Activated T-cell treated with anti-CD3 and anti-CD28 coated beads, Interleukin-2, amount 50 U/mL, for 48 hours (primary cell): ENCODE results near the gene PELO.

Experiments used
- DNase-seq, 2 experiments: peaks; one replicate each; pipeline ENCODE4 v3.0.0-alpha.2; 2020

PELO gene

GRCh38 chr5:52772668-52773067 is 15.0 kb upstream of the PELO start:
- no peak for DNase-seq

GRCh38 chr5:52773342-52773741 is 14.4 kb upstream of the PELO start:
- DNase-seq = no peak

DNA sequence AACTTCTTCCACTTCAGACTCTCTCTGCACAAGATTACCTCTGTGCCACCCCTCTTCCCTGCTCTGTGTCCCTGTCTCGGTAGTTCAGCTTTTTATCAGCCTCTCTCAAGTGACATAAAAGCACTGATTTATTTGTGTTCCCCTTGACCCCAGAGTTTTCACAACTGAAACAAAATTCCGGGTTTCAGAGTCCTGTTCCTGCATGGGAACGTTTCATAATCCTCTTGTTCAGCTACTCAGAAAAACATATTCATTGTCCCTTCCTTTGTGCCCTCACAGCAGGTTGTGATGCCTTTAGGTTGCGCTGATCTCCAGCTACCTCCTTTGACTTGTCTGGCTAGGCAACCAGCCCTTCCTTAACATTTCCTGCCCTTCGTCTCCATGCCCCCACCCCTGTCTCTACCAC is 13.7 kb upstream of the PELO start:
- no peak for DNase-seq

DNA sequence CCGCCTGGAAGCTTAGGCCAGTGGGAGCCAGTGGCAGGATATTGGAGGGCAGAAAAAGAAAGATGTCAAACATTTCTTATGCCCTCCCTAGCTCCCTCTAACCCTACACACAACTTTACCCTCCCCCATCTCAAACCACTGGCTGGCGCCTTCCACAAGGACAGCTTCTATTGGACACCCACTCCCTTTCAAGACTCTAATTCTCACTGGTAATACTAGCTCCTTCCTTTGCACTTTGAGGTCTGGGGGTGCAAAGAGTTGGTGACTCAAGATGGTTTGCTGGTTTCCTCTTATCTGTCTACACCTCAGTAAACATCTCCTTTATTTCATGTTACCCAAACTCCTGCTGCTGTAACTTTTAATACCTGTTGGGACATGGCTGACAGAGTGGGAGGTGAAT is 11.6 kb upstream of the PELO start:
- no peak for DNase-seq

GRCh38 chr5:52777186-52777585 is 10.5 kb upstream of the PELO start:
- DNase-seq = no peak

GRCh38 chr5:52778781-52779180 is 8.9 kb upstream of the PELO start:
- DNase-seq = no peak

DNA sequence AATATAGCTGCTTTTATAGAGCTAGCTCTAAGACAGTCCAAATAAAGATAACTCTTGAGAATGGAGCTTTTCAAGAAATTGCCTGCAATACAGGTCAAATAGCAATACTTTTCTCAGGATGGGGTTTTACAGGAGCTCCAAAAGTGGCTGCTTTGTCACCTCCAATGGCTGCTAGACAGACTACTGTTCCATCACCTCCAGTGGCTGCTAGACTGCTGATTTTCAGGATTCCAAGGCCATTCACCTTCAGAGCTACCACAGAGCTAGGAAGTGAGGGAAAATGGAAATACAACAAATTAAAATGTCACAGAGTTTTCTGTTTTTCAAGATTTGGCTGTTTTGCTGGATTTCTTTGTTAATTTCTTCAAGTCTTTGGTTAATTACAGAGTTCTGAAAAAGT is 8.5 kb upstream of the PELO start:
- no peak for DNase-seq

GRCh38 chr5:52783226-52783959 is 4.3 kb upstream of the PELO start:
- DNase-seq = no peak

DNA sequence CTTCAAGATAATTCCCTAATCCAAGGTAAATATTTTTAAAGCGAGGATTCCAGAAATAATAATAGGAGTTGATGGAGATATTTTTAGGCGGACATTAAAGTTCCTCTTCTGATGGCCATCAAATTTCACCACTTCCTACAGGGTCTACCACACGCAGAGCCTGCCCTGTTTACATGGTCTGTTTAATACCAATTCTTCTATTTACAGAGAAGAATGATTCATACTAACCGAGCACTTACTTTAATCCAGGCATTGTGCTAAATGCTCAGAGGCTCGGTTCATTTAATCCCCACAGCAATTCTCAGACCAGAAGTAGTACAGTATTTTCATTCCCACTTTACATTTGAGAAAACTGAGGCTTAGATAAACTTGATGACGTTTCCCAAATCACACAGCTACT is 3.0 kb upstream of the PELO start:
- no peak for DNase-seq

DNA sequence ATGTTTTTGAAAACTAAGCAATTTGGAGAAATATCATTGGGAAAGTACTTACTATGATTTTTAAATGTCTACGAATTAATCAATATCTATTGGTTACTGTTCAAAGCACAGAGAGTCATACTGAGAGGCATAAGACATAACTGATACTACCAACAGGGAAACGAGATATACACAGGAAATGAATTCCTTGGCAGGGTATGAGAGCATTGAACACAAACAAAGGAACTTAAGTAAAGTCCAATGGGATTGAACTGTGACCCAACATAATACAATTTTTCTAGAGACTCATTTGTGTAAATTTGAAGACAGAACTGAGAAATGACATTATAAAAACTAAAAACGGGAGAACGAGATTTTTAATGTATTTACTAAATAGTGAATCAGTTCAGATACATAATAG is 1.3 kb upstream of the PELO start:
- DNase-seq = no peak

- peak in 1 of 2 experiments; percentile 29 for DNase-seq
Measured at GRCh38 chr5:52786949-52787599, 642 bp upstream of the PELO start.

GRCh38 chr5:52788505-52788821 is 747 bp downstream of the PELO start:
- DNase-seq = no peak

DNA sequence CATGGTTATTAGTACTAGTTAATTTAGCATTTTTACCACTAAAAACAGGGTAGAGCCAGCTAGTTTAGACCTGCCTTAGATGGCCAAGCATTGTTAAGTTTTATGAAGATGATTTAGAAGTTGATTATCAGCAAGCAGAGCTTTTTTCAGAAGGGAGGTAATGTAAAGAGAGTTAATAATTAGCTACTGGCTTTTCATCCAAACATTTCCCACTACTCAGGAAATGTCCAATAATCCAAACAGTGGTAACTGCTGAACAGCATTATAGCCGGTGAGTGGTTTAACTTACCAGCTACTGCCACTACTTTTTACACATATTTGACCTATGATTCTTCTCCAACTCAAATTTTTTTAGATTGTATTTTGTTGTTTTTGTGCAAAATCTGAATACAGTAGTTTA is 1.7 kb downstream of the PELO start:
- no peak for DNase-seq

GRCh38 chr5:52789851-52790250 is 2.1 kb downstream of the PELO start:
- no peak for DNase-seq

DNA sequence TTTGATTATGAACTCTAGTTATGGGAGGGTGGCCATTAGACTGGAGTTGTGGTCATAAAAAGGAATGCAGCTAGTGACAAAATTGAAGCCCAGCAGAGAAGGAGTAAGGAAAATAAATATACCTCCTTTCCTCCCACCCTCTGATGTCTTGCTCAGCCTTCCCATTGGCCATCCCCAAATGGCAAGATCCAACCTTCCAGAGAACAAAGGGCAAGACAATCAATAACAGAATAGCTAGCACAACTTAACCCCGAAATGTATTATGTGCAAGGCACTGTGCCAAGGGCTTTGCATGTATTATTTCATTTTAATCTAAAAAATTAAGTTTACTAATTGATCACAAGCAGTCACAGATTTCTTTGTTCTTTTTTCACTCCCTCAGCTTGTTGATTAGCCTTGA is 3.6 kb downstream of the PELO start:
- no peak for DNase-seq

- no peak for DNase-seq
Measured at GRCh38 chr5:52794519-52794918, 6.8 kb downstream of the PELO start.

DNA sequence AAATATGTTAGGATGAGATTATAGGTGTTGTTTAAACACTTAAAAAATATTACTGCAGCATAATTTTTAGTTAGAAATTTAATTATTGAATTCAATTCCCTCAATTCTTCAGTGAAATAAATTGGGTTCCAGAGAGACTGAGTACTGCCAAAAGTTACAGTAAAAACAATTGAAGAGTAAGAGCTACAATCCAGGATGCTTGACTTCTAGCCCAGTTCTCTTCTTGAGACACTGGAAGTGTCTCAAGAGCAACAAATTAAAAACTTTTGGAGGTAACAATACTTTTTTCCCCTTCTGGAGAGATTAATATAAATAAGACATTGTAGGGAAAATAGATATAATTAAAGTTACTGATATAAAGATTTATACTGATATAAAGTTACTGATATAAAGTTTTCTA is 8.3 kb downstream of the PELO start:
- DNase-seq = no peak

DNA sequence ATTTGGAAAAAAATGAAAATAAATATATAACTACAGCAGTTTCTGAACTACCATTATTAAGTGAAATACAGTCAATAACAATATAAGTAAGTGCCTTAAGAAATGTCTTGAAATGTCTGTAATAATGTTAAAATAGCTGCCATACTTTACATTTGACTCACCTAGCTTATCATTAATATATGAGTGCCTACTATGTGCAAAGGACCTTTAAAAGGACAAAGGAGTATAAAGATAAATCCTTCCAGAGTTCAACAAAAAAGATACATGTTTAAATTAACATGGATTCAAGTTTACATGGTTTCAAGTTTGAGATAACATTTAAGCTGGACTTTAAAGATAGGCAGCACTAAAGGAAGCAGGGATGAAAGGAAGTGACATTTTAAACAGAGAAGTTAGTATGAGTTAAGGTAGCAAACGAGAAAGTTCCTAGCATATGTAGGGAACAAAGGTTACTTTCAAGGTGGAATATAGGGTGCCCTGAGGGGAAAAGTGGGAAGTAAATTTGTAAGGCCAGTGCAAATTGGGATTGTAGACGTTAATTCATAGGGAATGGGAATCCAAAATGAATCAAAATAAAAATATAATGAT is 8.9 kb downstream of the PELO start:
- DNase-seq = no peak

- no peak for DNase-seq
Measured at GRCh38 chr5:52798938-52799337, 11.2 kb downstream of the PELO start.

DNA sequence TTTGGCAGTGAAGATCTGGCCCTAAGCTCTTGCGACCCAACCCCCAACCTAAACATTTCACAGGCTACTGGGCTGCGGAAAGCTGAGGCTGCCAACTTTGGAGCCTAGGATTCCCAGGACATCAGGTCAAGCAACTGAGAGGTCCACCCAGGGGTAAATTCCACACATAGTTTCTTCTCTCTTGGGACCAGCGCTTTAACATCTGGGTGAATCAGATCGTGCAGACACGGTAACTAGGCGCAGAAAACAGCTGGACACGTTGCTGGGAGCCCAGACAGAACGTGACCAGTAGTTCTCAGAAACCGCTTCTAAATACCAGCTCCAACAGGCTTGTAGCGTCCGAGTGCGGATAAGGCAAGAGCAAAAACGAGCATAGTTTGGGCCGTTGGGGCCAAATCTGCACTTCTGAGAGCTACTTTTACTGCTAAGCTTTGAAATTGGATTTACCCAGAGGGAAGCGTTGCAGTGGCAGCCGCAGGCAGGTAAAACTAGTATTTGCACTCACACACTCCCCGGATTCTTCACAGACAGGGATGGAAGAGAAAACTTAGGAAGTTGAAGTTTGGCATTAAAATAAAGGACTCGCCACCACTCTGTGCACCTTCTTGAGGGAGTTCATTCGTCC is 11.8 kb downstream of the PELO start:
- DNase-seq = no peak

DNA sequence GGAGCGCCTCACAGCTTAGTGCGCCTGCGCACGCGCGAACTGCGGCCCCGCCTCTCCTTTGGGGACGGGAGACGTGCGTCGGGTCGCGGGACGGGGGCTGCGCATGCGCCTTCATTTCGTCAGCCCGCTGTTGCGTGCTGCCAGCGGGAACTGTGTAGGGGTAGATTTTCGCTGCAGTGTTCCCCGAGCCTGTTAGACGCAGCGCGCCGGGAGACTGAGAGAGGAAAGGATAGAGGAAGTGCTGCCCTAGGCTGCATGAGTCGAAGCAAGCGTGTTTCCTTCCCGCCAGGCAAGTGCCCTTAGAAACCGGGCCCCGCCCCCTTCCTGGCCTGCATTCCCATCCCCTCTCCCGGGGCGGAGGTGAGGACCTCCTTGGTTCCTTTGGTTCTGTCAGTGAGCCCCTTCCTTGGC is 12.3 kb downstream of the PELO start:
- peak; percentile 97 for DNase-seq

DNA sequence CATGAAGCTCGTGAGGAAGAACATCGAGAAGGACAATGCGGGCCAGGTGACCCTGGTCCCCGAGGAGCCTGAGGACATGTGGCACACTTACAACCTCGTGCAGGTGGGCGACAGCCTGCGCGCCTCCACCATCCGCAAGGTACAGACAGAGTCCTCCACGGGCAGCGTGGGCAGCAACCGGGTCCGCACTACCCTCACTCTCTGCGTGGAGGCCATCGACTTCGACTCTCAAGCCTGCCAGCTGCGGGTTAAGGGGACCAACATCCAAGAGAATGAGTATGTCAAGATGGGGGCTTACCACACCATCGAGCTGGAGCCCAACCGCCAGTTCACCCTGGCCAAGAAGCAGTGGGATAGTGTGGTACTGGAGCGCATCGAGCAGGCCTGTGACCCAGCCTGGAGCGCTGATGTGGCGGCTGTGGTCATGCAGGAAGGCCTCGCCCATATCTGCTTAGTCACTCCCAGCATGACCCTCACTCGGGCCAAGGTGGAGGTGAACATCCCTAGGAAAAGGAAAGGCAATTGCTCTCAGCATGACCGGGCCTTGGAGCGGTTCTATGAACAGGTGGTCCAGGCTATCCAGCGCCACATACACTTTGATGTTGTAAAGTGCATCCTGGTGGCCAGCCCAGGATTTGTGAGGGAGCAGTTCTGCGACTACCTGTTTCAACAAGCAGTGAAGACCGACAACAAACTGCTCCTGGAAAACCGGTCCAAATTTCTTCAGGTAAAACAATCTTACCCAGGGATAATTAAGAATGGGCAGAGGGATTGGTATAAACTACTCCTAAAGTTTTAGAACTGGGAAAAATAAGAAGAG is 12.9 kb downstream of the PELO start:
- peak; percentile 75 to 76 for DNase-seq

DNA sequence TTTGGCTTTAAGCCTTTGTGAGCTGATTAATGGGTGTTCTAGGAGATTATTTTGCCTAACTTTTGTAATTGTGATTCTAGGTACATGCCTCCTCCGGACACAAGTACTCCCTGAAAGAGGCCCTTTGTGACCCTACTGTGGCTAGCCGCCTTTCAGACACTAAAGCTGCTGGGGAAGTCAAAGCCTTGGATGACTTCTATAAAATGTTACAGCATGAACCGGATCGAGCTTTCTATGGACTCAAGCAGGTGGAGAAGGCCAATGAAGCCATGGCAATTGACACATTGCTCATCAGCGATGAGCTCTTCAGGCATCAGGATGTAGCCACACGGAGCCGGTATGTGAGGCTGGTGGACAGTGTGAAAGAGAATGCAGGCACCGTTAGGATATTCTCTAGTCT is 13.6 kb downstream of the PELO start:
- peak; percentile 22 to 26 for DNase-seq
